Immature natural killer cell (primary cell): ENCODE measurements around the gene MAN2A1. TPM values are rescaled to one million over a fixed set of nuclear protein-coding genes. Genes with fewer than 3 reads are reported as not detected.

ENCODE experiments used
- DNase-seq, 3 donors: peaks; one replicate each; pipeline ENCODE4 v3.0.0; 2022; ENCODE audit warnings: mixed read lengths in 1 of 3
- H3K27ac Mint-ChIP-seq, 6 donors: one replicate each; pipeline ENCODE4 v1.8.0; 2020; ENCODE audit warnings: mixed read lengths in 6 of 6, mild to moderate bottlenecking in 5 of 6, inconsistent platforms in 4 of 6, moderate library complexity in 3 of 6
- H3K27me3 Mint-ChIP-seq, 3 donors: one replicate each; pipeline ENCODE4 v1.8.0; 2020 to 2021; ENCODE audit warnings: low read depth in 3 of 3, mild to moderate bottlenecking in 3 of 3, mixed read lengths in 3 of 3, moderate library complexity in 3 of 3, inconsistent platforms in 1 of 3
- H3K36me3 Mint-ChIP-seq, 3 donors: one replicate each; pipeline ENCODE4 v1.8.0; 2020; ENCODE audit warnings: mixed read lengths in 3 of 3, inconsistent platforms in 2 of 3, mild to moderate bottlenecking in 2 of 3
- H3K4me1 Mint-ChIP-seq, 2 donors: one replicate each; pipeline ENCODE4 v1.8.0; 2020; ENCODE audit warnings: inconsistent platforms in 2 of 2, mild to moderate bottlenecking in 2 of 2, mixed read lengths in 2 of 2, moderate library complexity in 1 of 2
- H3K4me3 Mint-ChIP-seq, 5 donors: one replicate each; pipeline ENCODE4 v1.8.0; 2020; ENCODE audit warnings: mild to moderate bottlenecking in 5 of 5, mixed read lengths in 5 of 5, inconsistent platforms in 3 of 5, moderate library complexity in 3 of 5
- H3K9me3 Mint-ChIP-seq, 6 donors: one replicate each; pipeline ENCODE4 v1.8.0; 2020; ENCODE audit warnings: mild to moderate bottlenecking in 6 of 6, mixed read lengths in 6 of 6, inconsistent platforms in 4 of 6, moderate library complexity in 3 of 6
- polyA plus RNA-seq, 3 donors: library from polyadenylated mRNA; unstranded; fragments of 300-500 nt; fragmentation: Illumina TruSeq; gene quantifications; one replicate each; pipeline ENCODE4 v1.2.3, GENCODE V29; 2021

The MAN2A1 gene
- polyA plus RNA-seq, 3 donors from 2014 or later, result 12.4 to 18.1 (median 14.4) TPM

DNA sequence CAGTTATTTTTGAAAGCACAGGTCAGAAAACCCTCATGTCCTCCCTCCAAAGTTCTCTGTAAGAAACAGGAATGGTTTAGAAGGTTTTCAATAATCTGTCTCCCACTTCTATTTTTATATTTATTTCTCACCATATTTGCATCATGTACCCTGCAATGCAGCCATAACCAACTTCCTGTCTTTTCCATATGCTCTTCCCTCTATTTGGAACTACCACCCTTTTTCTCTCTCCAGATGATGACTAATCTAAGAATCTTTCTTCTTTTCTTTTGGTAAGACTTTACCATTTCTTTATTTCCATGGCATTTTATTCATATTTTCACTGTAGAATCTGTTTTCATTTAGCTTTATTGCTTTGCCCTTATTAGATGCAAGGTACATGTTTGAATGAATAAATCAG, 33.9 kb downstream of the MAN2A1 start:
- Mint-ChIP-seq H3K4me1 (peaks cover 17 to 23% of the 10 kb centered on the region in 2 donors), H3K4me3 (no peak overlapping the region), H3K36me3 (peaks cover 8 to 20% (median 9%) of the 10 kb centered on the region in 3 donors), H3K9me3 (no peaks in the 10 kb centered on the region), H3K27ac (peak overlapping the region in 1 of 6 donors; percentile 33), H3K27me3 (no peaks in the 10 kb centered on the region)
- DNase-seq, result no peak

- no peak for DNase-seq
- Mint-ChIP-seq H3K27me3 (no peaks in the 10 kb centered on the region), H3K4me3 (no peak overlapping the region), H3K9me3 (no peaks in the 10 kb centered on the region), H3K27ac (no peak overlapping the region), H3K4me1 (peaks cover 17 to 23% of the 10 kb centered on the region in 2 donors), H3K36me3 (peaks cover 5 to 13% (median 8%) of the 10 kb centered on the region in 3 donors)
Observed at GRCh38 chr5:109725135-109725534, 35.4 kb downstream of the MAN2A1 start.

DNA sequence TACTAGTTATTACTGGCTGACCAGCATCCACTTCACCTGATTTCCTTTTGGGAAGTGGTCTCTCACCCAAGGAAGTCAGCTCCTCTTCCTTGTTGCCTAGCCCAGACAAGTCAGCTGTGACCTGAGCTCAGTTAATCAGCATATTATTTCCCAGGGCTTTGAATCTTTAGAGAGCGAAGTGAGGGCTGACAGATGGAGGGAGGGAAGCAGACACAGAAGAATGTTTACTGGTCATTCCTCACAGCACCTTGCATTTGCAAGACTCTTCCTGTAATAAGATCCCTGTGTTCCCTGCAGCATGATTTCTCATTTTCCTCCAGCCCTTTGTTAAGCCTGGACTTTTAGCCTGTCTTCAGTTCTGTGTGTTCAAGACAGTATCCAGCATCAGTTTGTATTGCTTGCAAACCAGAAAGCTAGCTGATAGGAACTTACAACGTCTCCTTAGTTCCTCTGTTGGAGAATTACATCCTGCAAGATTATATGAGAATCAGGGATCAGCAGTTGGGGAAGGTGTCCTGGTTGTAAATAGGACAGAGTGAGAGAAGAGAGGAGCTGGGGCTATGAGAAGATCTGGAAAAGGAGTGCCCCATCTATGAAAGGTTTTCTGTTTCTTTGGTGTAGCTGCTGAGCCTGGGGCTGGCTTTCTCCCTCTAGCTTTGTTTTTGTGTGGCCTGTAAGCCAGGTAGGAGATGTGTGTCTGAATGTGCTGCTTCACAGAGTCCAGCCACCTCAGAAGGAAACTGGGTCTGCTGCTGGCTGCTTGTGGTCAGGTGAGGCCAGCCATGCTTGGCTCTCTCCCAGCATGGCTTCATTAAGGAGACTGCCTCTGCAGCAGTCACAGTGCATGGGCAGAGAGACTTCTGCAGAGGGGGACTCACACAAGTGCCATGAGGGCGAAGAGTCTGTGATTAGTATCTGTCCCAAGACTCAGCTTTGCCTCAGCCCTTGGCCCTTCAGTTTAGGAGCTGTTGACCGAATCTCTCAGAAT, 50.3 kb downstream of the MAN2A1 start:
- DNase-seq, result no peak
- H3K27ac Mint-ChIP-seq, result peak overlapping the region in 4 of 6 donors; percentile 25 to 53 (median 36)
- no peak overlapping the region for H3K4me3 Mint-ChIP-seq
- H3K4me1 Mint-ChIP-seq, result peaks cover 47 to 75% of the 10 kb centered on the region in 2 donors
- no peaks in the 10 kb centered on the region for H3K9me3 Mint-ChIP-seq
- peaks cover 0 to 3% (median 2%) of the 10 kb centered on the region in 3 donors for H3K27me3 Mint-ChIP-seq
- peaks cover 10 to 17% (median 17%) of the 10 kb centered on the region in 3 donors for H3K36me3 Mint-ChIP-seq

DNA sequence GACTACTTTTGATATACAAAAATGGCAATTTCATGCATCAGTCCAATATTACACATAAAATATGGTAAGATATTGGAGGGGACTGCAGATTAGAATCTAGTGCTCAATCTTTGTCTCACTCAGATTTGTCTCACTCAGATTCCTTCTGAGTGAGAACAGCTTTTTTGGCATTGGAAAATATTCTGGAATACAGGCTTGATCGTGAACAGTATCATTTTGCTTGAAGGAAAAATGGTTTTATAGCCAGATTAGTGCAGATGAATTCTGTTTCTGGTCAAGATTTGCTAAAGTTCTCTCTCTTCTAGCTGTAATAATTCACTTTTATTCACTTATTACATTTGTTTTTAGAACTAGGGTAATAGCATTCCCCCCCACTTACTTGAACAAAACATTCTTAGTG, 51.2 kb downstream of the MAN2A1 start:
- Mint-ChIP-seq H3K27me3 (peaks cover 0 to 3% (median 2%) of the 10 kb centered on the region in 3 donors), H3K27ac (peak overlapping the region in 1 of 6 donors; percentile 31), H3K9me3 (no peaks in the 10 kb centered on the region), H3K4me3 (no peak overlapping the region), H3K36me3 (peaks cover 10 to 17% (median 17%) of the 10 kb centered on the region in 3 donors), H3K4me1 (peaks cover 45 to 75% of the 10 kb centered on the region in 2 donors)
- no peak for DNase-seq

- H3K27me3 Mint-ChIP-seq, result peaks cover 0 to 3% (median 2%) of the 10 kb centered on the region in 3 donors
- peaks cover 47 to 75% of the 10 kb centered on the region in 2 donors for H3K4me1 Mint-ChIP-seq
- no peak for DNase-seq
- no peaks in the 10 kb centered on the region for H3K9me3 Mint-ChIP-seq
- no peak overlapping the region for H3K27ac Mint-ChIP-seq
- no peak overlapping the region for H3K4me3 Mint-ChIP-seq
- peaks cover 10 to 17% (median 17%) of the 10 kb centered on the region in 3 donors for H3K36me3 Mint-ChIP-seq
Observed at GRCh38 chr5:109741390-109741789, 51.7 kb downstream of the MAN2A1 start.

DNA sequence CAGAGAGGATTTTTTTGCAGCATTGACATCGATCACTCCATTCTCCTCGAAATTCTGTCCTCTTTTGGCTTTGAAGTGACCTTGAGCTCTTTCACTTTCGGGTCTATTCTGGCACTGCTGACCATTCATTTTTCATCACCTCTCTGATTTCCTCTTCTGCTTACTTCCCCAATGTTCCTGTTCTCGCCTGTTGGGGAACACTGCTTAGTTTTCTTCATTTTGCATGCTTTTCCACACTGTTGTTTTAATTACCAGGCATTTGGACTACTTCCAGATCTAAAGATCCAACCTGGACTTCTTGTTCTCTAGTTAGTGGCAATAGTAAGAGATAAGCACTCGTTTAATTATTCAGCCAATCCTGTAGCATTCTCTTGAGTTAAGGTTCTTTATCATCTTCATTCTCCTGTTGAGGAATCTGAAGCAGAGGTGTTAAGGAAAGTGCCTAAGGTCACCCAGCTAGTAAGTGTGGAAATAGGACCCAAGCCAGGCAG, 53.4 kb downstream of the MAN2A1 start:
- peaks cover 7 to 13% (median 12%) of the 10 kb centered on the region in 3 donors for H3K36me3 Mint-ChIP-seq
- peaks cover 50 to 69% of the 10 kb centered on the region in 2 donors for H3K4me1 Mint-ChIP-seq

DNA sequence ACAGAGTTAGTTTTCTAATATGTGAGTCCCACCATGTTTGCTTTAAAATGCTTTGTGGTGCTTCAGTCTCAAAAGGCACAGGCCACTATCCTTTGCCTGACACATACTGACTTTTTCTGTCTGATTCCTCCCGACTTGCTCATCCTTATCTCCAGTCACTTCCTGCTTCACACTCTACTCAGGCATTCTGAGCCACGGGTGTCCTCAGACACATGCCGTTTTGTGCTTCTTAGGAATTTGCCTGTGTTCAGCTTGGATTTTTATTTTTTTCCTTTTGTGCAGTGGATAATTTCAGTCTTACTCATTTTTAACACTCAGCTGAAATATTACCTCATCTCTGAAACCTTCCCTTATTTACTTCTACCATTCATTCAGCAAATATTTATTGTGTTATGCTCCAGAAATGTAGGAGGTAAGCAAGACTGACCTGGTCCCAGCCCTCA, 54.1 kb downstream of the MAN2A1 start:
- no peak overlapping the region for H3K27ac Mint-ChIP-seq
- DNase-seq, result no peak
- peaks cover 7 to 15% (median 13%) of the 10 kb centered on the region in 3 donors for H3K36me3 Mint-ChIP-seq
- peaks cover 0 to 2% (median 2%) of the 10 kb centered on the region in 3 donors for H3K27me3 Mint-ChIP-seq
- no peak overlapping the region for H3K4me3 Mint-ChIP-seq
- H3K9me3 Mint-ChIP-seq, result no peaks in the 10 kb centered on the region
- H3K4me1 Mint-ChIP-seq, result peaks cover 56 to 70% of the 10 kb centered on the region in 2 donors

More for the DNA sequence above, 53.4 kb downstream of the MAN2A1 start:
- DNase-seq, result no peak
- Mint-ChIP-seq H3K27me3 (peaks cover 0 to 2% (median 2%) of the 10 kb centered on the region in 3 donors), H3K4me3 (peak overlapping the region in 1 of 5 donors; percentile 0), H3K9me3 (no peaks in the 10 kb centered on the region), H3K27ac (peak overlapping the region in 2 of 6 donors; percentile 0 to 29)

GRCh38 chr5:109744261-109744660, 54.5 kb downstream of the MAN2A1 start:
- H3K36me3 Mint-ChIP-seq, result peaks cover 7 to 15% (median 13%) of the 10 kb centered on the region in 3 donors
- no peak overlapping the region for H3K27ac Mint-ChIP-seq
- peaks cover 57 to 70% of the 10 kb centered on the region in 2 donors for H3K4me1 Mint-ChIP-seq
- DNase-seq, result no peak
- H3K4me3 Mint-ChIP-seq, result no peak overlapping the region
- no peaks in the 10 kb centered on the region for H3K9me3 Mint-ChIP-seq
- H3K27me3 Mint-ChIP-seq, result peaks cover 0 to 2% (median 2%) of the 10 kb centered on the region in 3 donors

DNA sequence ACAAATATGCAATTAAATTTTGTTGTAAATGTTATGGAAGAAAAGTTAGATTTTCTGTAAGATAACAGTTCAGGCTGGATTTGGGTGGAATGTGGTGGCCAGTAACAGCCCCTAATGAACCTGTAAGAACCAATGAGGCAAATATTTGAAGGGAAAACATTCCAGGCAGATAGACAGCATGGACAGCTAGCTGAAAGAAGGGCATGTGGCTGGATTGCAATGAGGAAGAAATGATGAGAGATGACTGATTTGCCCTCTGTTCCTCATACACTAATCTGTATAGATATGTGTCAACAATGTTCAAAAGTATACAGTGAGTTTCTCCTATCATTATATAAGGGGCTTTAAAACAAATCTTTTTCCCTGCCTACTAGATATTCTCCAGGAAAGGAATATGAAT, 58.8 kb downstream of the MAN2A1 start:
- Mint-ChIP-seq H3K36me3 (peaks cover 7 to 16% (median 7%) of the 10 kb centered on the region in 3 donors), H3K4me1 (peaks cover 25 to 51% of the 10 kb centered on the region in 2 donors), H3K27ac (peak overlapping the region in 2 of 6 donors; percentile 9 to 73)

DNA sequence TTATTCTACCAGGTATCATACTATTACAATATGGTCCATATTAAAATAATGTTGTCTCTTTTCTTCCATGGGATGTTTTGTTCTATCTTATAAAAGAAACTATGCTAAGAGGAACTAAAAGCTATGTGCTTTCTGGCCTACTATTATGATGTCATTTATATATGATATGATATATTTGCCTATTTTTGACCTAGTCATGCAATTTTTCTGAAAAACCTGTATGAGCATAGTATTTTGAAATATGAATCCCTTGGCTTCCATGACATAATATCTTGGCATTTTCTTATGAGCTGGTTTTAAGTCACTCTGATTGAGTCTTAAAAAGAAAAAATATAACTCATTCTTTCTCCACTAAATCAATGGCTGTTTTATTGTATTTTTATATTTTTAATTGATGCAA, 60.7 kb downstream of the MAN2A1 start:
- peaks cover 0 to 8% (median 0%) of the 10 kb centered on the region in 3 donors for H3K36me3 Mint-ChIP-seq
- H3K4me3 Mint-ChIP-seq, result no peak overlapping the region
- H3K27ac Mint-ChIP-seq, result no peak overlapping the region
- no peak for DNase-seq
- peaks cover 24 to 39% of the 10 kb centered on the region in 2 donors for H3K4me1 Mint-ChIP-seq
- no peaks in the 10 kb centered on the region for H3K27me3 Mint-ChIP-seq
- H3K9me3 Mint-ChIP-seq, result no peaks in the 10 kb centered on the region

More for the DNA sequence above, 58.8 kb downstream of the MAN2A1 start:
- DNase-seq, result no peak
- Mint-ChIP-seq H3K27me3 (peaks cover 0 to 2% (median 0%) of the 10 kb centered on the region in 3 donors), H3K4me3 (no peak overlapping the region), H3K9me3 (no peaks in the 10 kb centered on the region)

- no peak overlapping the region for H3K4me3 Mint-ChIP-seq
- no peak for DNase-seq
- H3K27ac Mint-ChIP-seq, result peak overlapping the region in 1 of 6 donors; percentile 33
- H3K36me3 Mint-ChIP-seq, result peaks cover 8 to 14% (median 12%) of the 10 kb centered on the region in 3 donors
- H3K4me1 Mint-ChIP-seq, result peaks cover 26 to 52% of the 10 kb centered on the region in 2 donors
- H3K9me3 Mint-ChIP-seq, result no peaks in the 10 kb centered on the region
- H3K27me3 Mint-ChIP-seq, result no peaks in the 10 kb centered on the region
Observed at GRCh38 chr5:109753279-109753678, 63.6 kb downstream of the MAN2A1 start.

DNA sequence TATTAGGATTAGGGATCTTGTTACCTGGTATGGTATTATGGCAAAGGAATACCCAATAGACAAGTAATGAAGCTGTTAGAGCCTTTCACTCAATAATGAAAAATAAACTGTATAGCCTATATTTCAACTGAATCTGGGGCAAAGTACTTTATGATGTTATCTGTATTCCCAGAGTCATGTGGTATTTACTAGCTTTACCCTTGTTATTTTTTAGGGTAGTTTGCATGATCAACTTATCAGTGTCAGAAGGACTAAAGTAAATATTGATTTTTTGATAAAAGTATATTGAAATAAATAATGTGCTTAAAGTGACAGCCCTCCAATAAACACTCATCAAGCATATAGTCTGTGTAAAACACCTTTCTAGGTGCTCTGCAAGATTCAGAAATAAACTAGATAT, 64.6 kb downstream of the MAN2A1 start:
- Mint-ChIP-seq H3K4me1 (peaks cover 26 to 51% of the 10 kb centered on the region in 2 donors), H3K36me3 (peaks cover 8 to 12% (median 11%) of the 10 kb centered on the region in 3 donors), H3K9me3 (no peaks in the 10 kb centered on the region), H3K27ac (no peak overlapping the region), H3K4me3 (no peak overlapping the region), H3K27me3 (no peaks in the 10 kb centered on the region)
- DNase-seq, result no peak

DNA sequence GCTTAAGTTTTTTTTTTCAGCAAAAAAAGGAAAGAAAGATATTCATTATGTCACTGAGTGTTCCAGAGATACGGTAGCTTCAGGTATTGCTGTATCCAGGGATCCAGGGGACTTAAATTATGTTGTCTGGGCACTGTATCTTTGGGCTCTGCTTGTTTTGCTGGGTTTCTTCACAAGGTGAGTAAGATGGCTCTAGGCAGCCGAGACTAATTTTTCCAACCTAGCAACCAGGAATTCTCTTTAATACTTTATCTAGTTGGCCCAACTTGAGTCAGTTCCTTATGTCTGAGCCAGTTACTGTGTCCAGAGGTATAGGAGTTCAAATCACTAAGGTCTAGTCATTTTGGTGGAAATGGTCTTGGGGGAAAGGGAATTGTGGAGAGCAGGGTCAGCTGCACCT, 66.0 kb downstream of the MAN2A1 start:
- H3K27me3 Mint-ChIP-seq, result no peaks in the 10 kb centered on the region
- peaks cover 0 to 3% (median 0%) of the 10 kb centered on the region in 6 donors for H3K9me3 Mint-ChIP-seq
- peaks cover 36 to 57% of the 10 kb centered on the region in 2 donors for H3K4me1 Mint-ChIP-seq
- H3K27ac Mint-ChIP-seq, result peak overlapping the region in 3 of 6 donors; percentile 2 to 10 (median 7)
- H3K36me3 Mint-ChIP-seq, result peaks cover 17 to 19% (median 18%) of the 10 kb centered on the region in 3 donors
- no peak for DNase-seq
- no peak overlapping the region for H3K4me3 Mint-ChIP-seq
